Measurements from ENCODE around the gene GRM8.

GRM8 gene

GRCh38 chr7:126524967-126525366, 727.8 kb downstream of the GRM8 start:
- Histone ChIP-seq H3K9me2 (ENCODE audit: low read depth, low read length) (peaks cover 2% of the 10 kb centered on the region; the same call in 1 of the 2 replicates), H3K36me3 (ENCODE audit: insufficient read depth, low read length) (no peaks in the 10 kb centered on the region), H3F3A (ENCODE audit: insufficient read depth, low read length) (no peaks in the 10 kb centered on the region), H3K79me2 (ENCODE audit: insufficient read depth, low read length) (no peaks in the 10 kb centered on the region), H3K4me3 (ENCODE audit: low read depth, low read length, poor library complexity, severe bottlenecking) (no peak overlapping the region), H4K20me1 (ENCODE audit: insufficient read depth, low read length) (no peaks in the 10 kb centered on the region), H3K4me1 (ENCODE audit: insufficient read depth, low read length, severe bottlenecking) (no peaks in the 10 kb centered on the region), H3K27me3 (ENCODE audit: insufficient read depth, low read length) (no peaks in the 10 kb centered on the region), H3K9me3 (ENCODE audit: low read length) (no peaks in the 10 kb centered on the region), H3K9ac (ENCODE audit: low read length) (no peak overlapping the region), H2AFZ (ENCODE audit: low read length) (no peak overlapping the region), H3K4me2 (ENCODE audit: low read length) (no peak overlapping the region), H3K27ac (ENCODE audit: low read depth, low read length, poor library complexity, severe bottlenecking) (no peak overlapping the region)
- TF ChIP-seq EZH2 (IDR thresholded peaks at IDR 0.05; ENCODE audit: borderline replicate concordance, low read length), result no peak
- TF ChIP-seq, protein P1, sequence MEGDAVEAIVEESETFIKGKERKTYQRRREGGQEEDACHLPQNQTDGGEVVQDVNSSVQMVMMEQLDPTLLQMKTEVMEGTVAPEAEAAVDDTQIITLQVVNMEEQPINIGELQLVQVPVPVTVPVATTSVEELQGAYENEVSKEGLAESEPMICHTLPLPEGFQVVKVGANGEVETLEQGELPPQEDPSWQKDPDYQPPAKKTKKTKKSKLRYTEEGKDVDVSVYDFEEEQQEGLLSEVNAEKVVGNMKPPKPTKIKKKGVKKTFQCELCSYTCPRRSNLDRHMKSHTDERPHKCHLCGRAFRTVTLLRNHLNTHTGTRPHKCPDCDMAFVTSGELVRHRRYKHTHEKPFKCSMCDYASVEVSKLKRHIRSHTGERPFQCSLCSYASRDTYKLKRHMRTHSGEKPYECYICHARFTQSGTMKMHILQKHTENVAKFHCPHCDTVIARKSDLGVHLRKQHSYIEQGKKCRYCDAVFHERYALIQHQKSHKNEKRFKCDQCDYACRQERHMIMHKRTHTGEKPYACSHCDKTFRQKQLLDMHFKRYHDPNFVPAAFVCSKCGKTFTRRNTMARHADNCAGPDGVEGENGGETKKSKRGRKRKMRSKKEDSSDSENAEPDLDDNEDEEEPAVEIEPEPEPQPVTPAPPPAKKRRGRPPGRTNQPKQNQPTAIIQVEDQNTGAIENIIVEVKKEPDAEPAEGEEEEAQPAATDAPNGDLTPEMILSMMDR (IDR thresholded peaks at IDR 0.05; ENCODE audit: low read length), result no peak

DNA sequence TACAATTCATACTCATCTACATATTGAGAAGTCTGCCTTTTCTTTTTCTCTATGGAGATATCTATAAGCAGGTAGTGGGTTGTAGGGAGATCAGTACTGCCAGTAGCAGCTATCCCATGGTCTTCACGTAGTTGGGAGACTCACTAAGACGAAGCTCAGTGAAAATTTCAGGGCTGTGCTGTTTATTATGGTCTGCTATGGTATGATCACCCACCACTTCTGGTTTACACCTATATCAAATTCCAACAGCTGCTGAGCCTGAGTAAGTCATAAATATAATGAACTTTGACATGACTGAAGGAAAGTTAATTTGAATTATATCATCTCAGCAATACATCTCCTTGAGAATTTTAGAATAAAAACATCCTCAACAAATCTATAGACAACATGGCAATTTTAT, 741.7 kb downstream of the GRM8 start:
- Histone ChIP-seq H3K4me3 (ENCODE audit: low read depth, low read length, poor library complexity, severe bottlenecking) (no peak overlapping the region), H3K27me3 (ENCODE audit: insufficient read depth, low read length) (no peaks in the 10 kb centered on the region), H3K79me2 (ENCODE audit: insufficient read depth, low read length) (no peaks in the 10 kb centered on the region), H3F3A (ENCODE audit: insufficient read depth, low read length) (no peaks in the 10 kb centered on the region), H3K4me1 (ENCODE audit: insufficient read depth, low read length, severe bottlenecking) (no peaks in the 10 kb centered on the region), H3K4me2 (ENCODE audit: low read length) (no peak overlapping the region), H3K9me3 (ENCODE audit: low read length) (no peaks in the 10 kb centered on the region), H3K27ac (ENCODE audit: low read depth, low read length, poor library complexity, severe bottlenecking) (no peak overlapping the region), H4K20me1 (ENCODE audit: insufficient read depth, low read length) (no peaks in the 10 kb centered on the region), H3K9ac (ENCODE audit: low read length) (no peak overlapping the region), H3K36me3 (ENCODE audit: insufficient read depth, low read length) (no peaks in the 10 kb centered on the region), H2AFZ (ENCODE audit: low read length) (no peak overlapping the region), H3K9me2 (ENCODE audit: low read depth, low read length) (no peaks in the 10 kb centered on the region)
- TF ChIP-seq, protein P1 (IDR thresholded peaks at IDR 0.05; ENCODE audit: low read length), result no peak
- no peak for TF ChIP-seq EZH2 (IDR thresholded peaks at IDR 0.05; ENCODE audit: borderline replicate concordance, low read length)

- Histone ChIP-seq H3K27ac (ENCODE audit: low read depth, low read length, poor library complexity, severe bottlenecking) (no peak overlapping the region), H3K9me3 (ENCODE audit: low read length) (no peaks in the 10 kb centered on the region), H3K79me2 (ENCODE audit: insufficient read depth, low read length) (no peaks in the 10 kb centered on the region), H3K4me1 (ENCODE audit: insufficient read depth, low read length, severe bottlenecking) (no peaks in the 10 kb centered on the region), H4K20me1 (ENCODE audit: insufficient read depth, low read length) (no peaks in the 10 kb centered on the region), H3K4me3 (ENCODE audit: low read depth, low read length, poor library complexity, severe bottlenecking) (no peak overlapping the region), H2AFZ (ENCODE audit: low read length) (no peak overlapping the region), H3K9me2 (ENCODE audit: low read depth, low read length) (no peaks in the 10 kb centered on the region), H3F3A (ENCODE audit: insufficient read depth, low read length) (no peaks in the 10 kb centered on the region), H3K4me2 (ENCODE audit: low read length) (no peak overlapping the region), H3K9ac (ENCODE audit: low read length) (no peak overlapping the region), H3K36me3 (ENCODE audit: insufficient read depth, low read length) (no peaks in the 10 kb centered on the region), H3K27me3 (ENCODE audit: insufficient read depth, low read length) (no peaks in the 10 kb centered on the region)
- TF ChIP-seq, protein P1 (IDR thresholded peaks at IDR 0.05; ENCODE audit: low read length), result no peak
- no peak for TF ChIP-seq EZH2 (IDR thresholded peaks at IDR 0.05; ENCODE audit: borderline replicate concordance, low read length)
Measured at GRCh38 chr7:126501617-126502016, 751.1 kb downstream of the GRM8 start.
